Neuronal stem cell (in vitro differentiated cells): ENCODE data around the gene RPS4Y1. TPM values are rescaled to one million over a fixed set of nuclear protein-coding genes. Genes with fewer than 3 reads are reported as not detected.

Experiments
- DNase-seq: peaks from one replicate; pipeline ENCODE4 v3.0.0-alpha.2; 2013; ENCODE audit warnings: low spot score
- H2AFZ ChIP-seq: one replicate; pipeline ENCODE4 v1.6.1; 2013; ENCODE audit warnings: mild to moderate bottlenecking, low read length, inconsistent platforms
- H2AK5ac ChIP-seq: 2 replicates; pipeline ENCODE4 v1.6.1; 2013; ENCODE audit warnings: low read depth, mild to moderate bottlenecking, inconsistent platforms, low read length, moderate library complexity, mixed read lengths
- H2BK120ac ChIP-seq: 2 replicates; pipeline ENCODE4 v1.6.1; 2013; ENCODE audit warnings: low read depth, mild to moderate bottlenecking, inconsistent platforms, low read length, moderate library complexity, mixed read lengths
- H2BK12ac ChIP-seq: one replicate; pipeline ENCODE4 v1.6.1; 2013; ENCODE audit warnings: low read length, inconsistent platforms
- H2BK15ac ChIP-seq: 2 replicates; pipeline ENCODE4 v1.6.1; 2013; ENCODE audit warnings: mild to moderate bottlenecking, low read length, inconsistent platforms, mixed read lengths
- H2BK5ac ChIP-seq: one replicate; pipeline ENCODE4 v1.6.1; 2013; ENCODE audit warnings: inconsistent platforms, mild to moderate bottlenecking, low read length, moderate library complexity
- H3K14ac ChIP-seq: one replicate; pipeline ENCODE4 v1.6.1; 2013; ENCODE audit warnings: low read length, inconsistent platforms
- H3K18ac ChIP-seq: 2 replicates; pipeline ENCODE4 v1.6.1; 2013; ENCODE audit warnings: low read length, inconsistent platforms
- H3K23ac ChIP-seq: 2 replicates; pipeline ENCODE4 v1.6.1; 2013; ENCODE audit warnings: low read depth, mild to moderate bottlenecking, mixed read lengths, low read length, inconsistent platforms; ENCODE audit not compliant: poor library complexity
- H3K27ac ChIP-seq: replicated peaks from 3 replicates; pipeline ENCODE4 v1.5.1; 2013; ENCODE audit warnings: low read length, inconsistent platforms
- H3K27me3 ChIP-seq, 3 experiments: 2 replicates each; pipeline ENCODE4 v1.6.1; 2013; ENCODE audit warnings: low read length in 3 of 3, mild to moderate bottlenecking in 2 of 3, inconsistent platforms in 1 of 3, low read depth in 1 of 3, mixed read lengths in 1 of 3, moderate library complexity in 1 of 3; ENCODE audit not compliant: control insufficient read depth in 3 of 3, insufficient read depth in 3 of 3
- H3K36me3 ChIP-seq, 2 donors: replicated peaks in 1 of 2; 2 replicates each; pipeline ENCODE4 v1.6.1; 2013; ENCODE audit warnings: low read length in 2 of 2; ENCODE audit not compliant: control insufficient read depth in 2 of 2, insufficient read depth in 2 of 2
- H3K4ac ChIP-seq: 2 replicates; pipeline ENCODE4 v1.6.1; 2013; ENCODE audit warnings: inconsistent platforms, mild to moderate bottlenecking, low read length, moderate library complexity
- H3K4me1 ChIP-seq, 2 donors: 1 replicate in 1 of 2; 2 replicates in 1 of 2; pipeline ENCODE4 v1.6.1; 2013; ENCODE audit warnings: low read length in 2 of 2, low read depth in 1 of 2; ENCODE audit not compliant: control insufficient read depth in 2 of 2, insufficient read depth in 1 of 2
- H3K4me2 ChIP-seq: one replicate; pipeline ENCODE4 v1.6.1; 2013; ENCODE audit warnings: mild to moderate bottlenecking, low read length, inconsistent platforms; ENCODE audit not compliant: insufficient read depth, poor library complexity, severe bottlenecking
- H3K4me3 ChIP-seq, 2 donors: 2 replicates each; pipeline ENCODE4 v1.5.1; 2013; ENCODE audit warnings: low read length in 2 of 2, mild to moderate bottlenecking in 2 of 2, inconsistent platforms in 1 of 2, moderate library complexity in 1 of 2
- H3K79me1 ChIP-seq: one replicate; pipeline ENCODE4 v1.6.1; 2013; ENCODE audit warnings: low read depth, mild to moderate bottlenecking, inconsistent platforms, low read length, moderate library complexity
- H3K9ac ChIP-seq: one replicate; pipeline ENCODE4 v1.6.1; 2013; ENCODE audit warnings: mild to moderate bottlenecking, low read depth, low read length, inconsistent platforms; ENCODE audit not compliant: poor library complexity
- H3K9me3 ChIP-seq, 2 donors: replicated peaks in 1 of 2; 2 replicates each; pipeline versions ENCODE3 to v1.6.1; 2013; ENCODE audit warnings: low read length in 2 of 2, mild to moderate bottlenecking in 2 of 2, inconsistent platforms in 1 of 2, low read depth in 1 of 2, mixed read lengths in 1 of 2, moderate library complexity in 1 of 2; ENCODE audit not compliant: control insufficient read depth in 2 of 2, insufficient read depth in 1 of 2
- H4K8ac ChIP-seq: one replicate; pipeline ENCODE4 v1.6.1; 2013; ENCODE audit warnings: low read depth, mild to moderate bottlenecking, inconsistent platforms, low read length, moderate library complexity
- H4K91ac ChIP-seq: one replicate; pipeline ENCODE4 v1.6.1; 2013; ENCODE audit warnings: low read length, low read depth, mild to moderate bottlenecking, inconsistent platforms; ENCODE audit not compliant: poor library complexity
- WGBS, 2 donors: extraction: QIAGEN DNeasy Blood & Tissue Kit; methylation state at CpG; one replicate each; pipeline ENCODE4 v1.1.7; 2013; ENCODE audit warnings: missing lambda C conversion rate in 2 of 2, mixed read lengths in 1 of 2; ENCODE audit not compliant: insufficient read length in 2 of 2, insufficient replicate concordance in 1 of 2; ENCODE audit errors: extremely low coverage in 2 of 2; 5-methylcytosine and 5-hydroxymethylcytosine counted together
- polyA plus RNA-seq, 2 experiments: library from polyadenylated mRNA; stranded (reverse); fragments of 200-250 nt; gene quantifications; one replicate each; pipeline ENCODE4 v1.2.3, GENCODE V29; 2013

The RPS4Y1 gene
- polyA plus RNA-seq (2013, experiment 1 of 2), result 270 TPM
- polyA plus RNA-seq (2013, experiment 2 of 2), result 270 TPM

- H3K79me1 ChIP-seq, result peaks cover 3% of the 10 kb centered on the region
- H2AK5ac ChIP-seq, result no peak within 1 kb of the TSS
- WGBS, 2 donors, result no CpG with 5 or more reads among the region's 22 CpGs
- no peak within 1 kb of the TSS for H2BK12ac ChIP-seq
- H3K4me1 ChIP-seq, result peaks cover 0 to 6% of the 10 kb centered on the region in 2 donors
- no peak within 1 kb of the TSS for H4K91ac ChIP-seq
- H3K4me2 ChIP-seq, result peak within 1 kb of the TSS; percentile 62
- peak; percentile 21 for DNase-seq
- no peak within 1 kb of the TSS for H3K23ac ChIP-seq
- H2BK5ac ChIP-seq, result no peak within 1 kb of the TSS
- H3K4me3 ChIP-seq, result peak within 1 kb of the TSS in 1 of 2 donors; percentile 92
- H3K14ac ChIP-seq, result no peak within 1 kb of the TSS
- H3K27me3 ChIP-seq, result no peaks in the 10 kb centered on the region
- no peak within 1 kb of the TSS for H3K4ac ChIP-seq
- no peak within 1 kb of the TSS for H3K27ac ChIP-seq
- no peak within 1 kb of the TSS for H3K18ac ChIP-seq
- no peaks in the 10 kb centered on the region for H3K9me3 ChIP-seq
- H2BK15ac ChIP-seq, result no peak within 1 kb of the TSS
- H3K9ac ChIP-seq, result no peak within 1 kb of the TSS
- H2AFZ ChIP-seq, result no peak within 1 kb of the TSS
- H2BK120ac ChIP-seq, result no peak within 1 kb of the TSS
- no peak within 1 kb of the TSS for H4K8ac ChIP-seq
- peaks cover 0 to 28% of the 10 kb centered on the region in 2 donors for H3K36me3 ChIP-seq
Observed at GRCh38 chrY:2841471-2841893, at the start of gene RPS4Y1. Gene RPS4Y1, plus strand, starts transcription at chrY:2841602. Its CDS starts 23 bp downstream, at chrY:2841625.

- no peak overlapping the region for H3K9ac ChIP-seq
- H3K79me1 ChIP-seq, result no peaks in the 10 kb centered on the region
- no peak overlapping the region for H2AK5ac ChIP-seq
- no peak overlapping the region for H2BK12ac ChIP-seq
- H2BK5ac ChIP-seq, result no peak overlapping the region
- no peak overlapping the region for H3K4ac ChIP-seq
- H2AFZ ChIP-seq, result no peak overlapping the region
- H2BK120ac ChIP-seq, result no peak overlapping the region
- no peak overlapping the region for H3K27ac ChIP-seq
- no peak overlapping the region for H3K4me3 ChIP-seq
- no peaks in the 10 kb centered on the region for H3K27me3 ChIP-seq
- H3K18ac ChIP-seq, result no peak overlapping the region
- H4K91ac ChIP-seq, result no peak overlapping the region
- no peaks in the 10 kb centered on the region for H3K9me3 ChIP-seq
- no peak for DNase-seq
- no peaks in the 10 kb centered on the region for H3K4me1 ChIP-seq
- no peak overlapping the region for H3K23ac ChIP-seq
- no peak overlapping the region for H3K14ac ChIP-seq
- no peak overlapping the region for H2BK15ac ChIP-seq
- H4K8ac ChIP-seq, result no peak overlapping the region
- H3K36me3 ChIP-seq, result no peaks in the 10 kb centered on the region
- no peak overlapping the region for H3K4me2 ChIP-seq
- WGBS, 2 donors, result no CpG with 5 or more reads among the region's 7 CpGs
Observed at GRCh38 chrY:2796977-2797523, 44.4 kb upstream of the RPS4Y1 start.

GRCh38 chrY:2797991-2798390 is 43.4 kb upstream of the RPS4Y1 start:
- H3K4ac ChIP-seq, result no peak overlapping the region
- H3K27ac ChIP-seq, result no peak overlapping the region
- H2BK5ac ChIP-seq, result no peak overlapping the region

GRCh38 chrY:2800246-2800645 is 41.2 kb upstream of the RPS4Y1 start:
- H3K27me3 ChIP-seq, result no peaks in the 10 kb centered on the region

More at GRCh38 chrY:2797991-2798390, 43.4 kb upstream of the RPS4Y1 start:
- no peak for DNase-seq
- Histone ChIP-seq H3K9me3 (no peaks in the 10 kb centered on the region), H2AK5ac (no peak overlapping the region), H2BK120ac (no peak overlapping the region), H2AFZ (no peak overlapping the region), H3K14ac (no peak overlapping the region), H3K9ac (no peak overlapping the region), H2BK15ac (no peak overlapping the region), H3K4me2 (no peak overlapping the region), H4K91ac (no peak overlapping the region), H3K4me3 (no peak overlapping the region), H3K4me1 (no peaks in the 10 kb centered on the region), H3K27me3 (no peaks in the 10 kb centered on the region), H3K23ac (no peak overlapping the region), H3K18ac (no peak overlapping the region), H3K79me1 (no peaks in the 10 kb centered on the region), H2BK12ac (no peak overlapping the region), H3K36me3 (no peaks in the 10 kb centered on the region), H4K8ac (no peak overlapping the region)

More at GRCh38 chrY:2800246-2800645, 41.2 kb upstream of the RPS4Y1 start:
- Histone ChIP-seq H3K9me3 (no peaks in the 10 kb centered on the region), H3K4me1 (no peaks in the 10 kb centered on the region), H2BK12ac (no peak overlapping the region), H2BK120ac (no peak overlapping the region), H3K4me2 (no peak overlapping the region), H3K14ac (no peak overlapping the region), H3K18ac (no peak overlapping the region), H2BK5ac (no peak overlapping the region), H4K91ac (no peak overlapping the region), H3K79me1 (no peaks in the 10 kb centered on the region), H3K4ac (no peak overlapping the region), H2AK5ac (no peak overlapping the region), H3K23ac (no peak overlapping the region), H3K4me3 (no peak overlapping the region), H3K36me3 (no peaks in the 10 kb centered on the region), H2BK15ac (no peak overlapping the region), H3K9ac (no peak overlapping the region), H4K8ac (no peak overlapping the region), H3K27ac (no peak overlapping the region), H2AFZ (no peak overlapping the region)
- DNase-seq, result no peak
- no CpG with 5 or more reads among the region's 2 CpGs for WGBS, 2 donors
